Measurements from ENCODE around the gene TET1. TPM values are rescaled to one million over a fixed set of nuclear protein-coding genes. Genes with fewer than 3 reads are reported as not detected.
A peak's percentile ranks its signal among the peaks of the same experiment; 100 is the strongest.

Gene TET1
- total and polyA plus RNA-seq, 2 of the 13 experiments (the other 11 are each of a cell fraction or from before 2014, with no cell fraction given) = 6.9 to 7.3 TPM

GRCh38 chr10:68720793-68721672 is 160.9 kb downstream of the TET1 start, which contains the start of gene CCAR1 (continued):
- TF ChIP-seq PRDM10 (CRISPR knock-in tag; IDR thresholded peaks at IDR 0.05; ENCODE audit: low read depth) = 0 out of 2 replicates have a peak, but pooled peaks have one; percentile 21
- TF ChIP-seq HNRNPUL1 (IDR thresholded peaks at IDR 0.05; ENCODE audit: low read depth, low read length) = no peak
- TF ChIP-seq MEF2D (CRISPR knock-in tag; IDR thresholded peaks at IDR 0.05) = no peak
- no peak for TF ChIP-seq JUNB (CRISPR knock-in tag; IDR thresholded peaks at IDR 0.05; ENCODE audit: borderline replicate concordance)
- TF ChIP-seq ZBTB44 (CRISPR knock-in tag; IDR thresholded peaks at IDR 0.05) = no peak
- peak; percentile 82; the same call in 1 of the 2 replicates for TF ChIP-seq HOXD1 (CRISPR knock-in tag; IDR thresholded peaks at IDR 0.05)
- no peak for TF ChIP-seq RORA (CRISPR knock-in tag; IDR thresholded peaks at IDR 0.05)
- TF ChIP-seq JUND (CRISPR knock-in tag; IDR thresholded peaks at IDR 0.05) = no peak
- TF ChIP-seq RBFOX2 (IDR thresholded peaks at IDR 0.05; ENCODE audit: low read depth, low read length) = peak; percentile 93
- TF ChIP-seq PRPF4 (IDR thresholded peaks at IDR 0.05; ENCODE audit: low read depth, low read length, poor library complexity, severe bottlenecking) = no peak
- TF ChIP-seq BRD4 (CRISPR knock-in tag; IDR thresholded peaks at IDR 0.05) = peak; percentile 26; the same call in 1 of the 2 replicates
- TF ChIP-seq ZNF709 (CRISPR knock-in tag; IDR thresholded peaks at IDR 0.05) = no peak
- TF ChIP-seq ZIK1 (CRISPR knock-in tag; IDR thresholded peaks at IDR 0.05; ENCODE audit: borderline replicate concordance, low read depth) = no peak
- peak; percentile 85 for TF ChIP-seq ZHX2 (IDR thresholded peaks at IDR 0.05; ENCODE audit: low read depth)
- no peak for TF ChIP-seq ZHX2 (CRISPR knock-in tag; IDR thresholded peaks at IDR 0.05; ENCODE audit: borderline replicate concordance)
- peak; percentile 86; the same call in 1 of the 2 replicates for TF ChIP-seq IRF9 (CRISPR knock-in tag; IDR thresholded peaks at IDR 0.05; ENCODE audit: borderline replicate concordance)

Data from HepG2 (cell line).